CD4-positive, CD25-positive, alpha-beta regulatory T cell (primary cell): ENCODE results near the gene ZBTB33. TPM values are rescaled to one million over a fixed set of nuclear protein-coding genes. Genes with fewer than 3 reads are reported as not detected.

ENCODE experiments used
- ATAC-seq, 2 donors: fragments of 150-1000 bp; cut with Tn5 transposase; one replicate each; pipeline ENCODE4 v1.10.0; 2021; ENCODE audit warnings: low read depth in 2 of 2, moderate number of reproducible peaks in 2 of 2, moderate library complexity in 1 of 2
- DNase-seq, 3 donors: peaks; one replicate each; pipeline versions ENCODE4 v3.0.0 to v3.0.0-alpha.2; 2012 to 2022; ENCODE audit warnings: mixed read lengths in 1 of 3
- H3K27ac ChIP-seq: one replicate; pipeline ENCODE4 v1.7.0; 2013; ENCODE audit warnings: mild to moderate bottlenecking, low read length; ENCODE audit not compliant: insufficient read depth, poor library complexity, severe bottlenecking
- H3K27me3 ChIP-seq: one replicate; pipeline ENCODE4 v1.7.0; 2013; ENCODE audit warnings: low read length; ENCODE audit not compliant: control insufficient read depth, insufficient read depth
- H3K36me3 ChIP-seq: one replicate; pipeline ENCODE4 v1.7.0; 2013; ENCODE audit warnings: mild to moderate bottlenecking, low read length, moderate library complexity; ENCODE audit not compliant: control insufficient read depth, insufficient read depth
- H3K4me1 ChIP-seq: 2 replicates; pipeline ENCODE4 v1.7.0; 2013; ENCODE audit warnings: mild to moderate bottlenecking, low read length; ENCODE audit not compliant: insufficient read depth, control insufficient read depth, poor library complexity, severe bottlenecking
- H3K4me3 ChIP-seq: one replicate; pipeline ENCODE4 v1.7.0; 2013; ENCODE audit warnings: low read depth, mild to moderate bottlenecking, low read length, moderate library complexity
- H3K9me3 ChIP-seq, 2 experiments: 1 replicate in 1 of 2; 2 replicates in 1 of 2; pipeline ENCODE4 v1.7.0; 2013; ENCODE audit warnings: low read length in 2 of 2, mild to moderate bottlenecking in 1 of 2, moderate library complexity in 1 of 2; ENCODE audit not compliant: control insufficient read depth in 2 of 2
- H3K27ac Mint-ChIP-seq, 3 donors: one replicate each; pipeline ENCODE4 v1.8.0; 2020 to 2022; ENCODE audit warnings: mild to moderate bottlenecking in 3 of 3, mixed read lengths in 3 of 3, moderate library complexity in 2 of 3
- H3K27me3 Mint-ChIP-seq: one replicate; pipeline ENCODE4 v1.8.0; 2022; ENCODE audit warnings: mild to moderate bottlenecking, mixed read lengths
- H3K36me3 Mint-ChIP-seq: one replicate; pipeline ENCODE4 v1.8.0; 2020; ENCODE audit warnings: mixed read lengths
- H3K4me1 Mint-ChIP-seq, 4 donors: one replicate each; pipeline ENCODE4 v1.8.0; 2020 to 2022; ENCODE audit warnings: mixed read lengths in 4 of 4, mild to moderate bottlenecking in 1 of 4
- H3K4me3 Mint-ChIP-seq, 4 donors: one replicate each; pipeline ENCODE4 v1.8.0; 2020 to 2022; ENCODE audit warnings: mild to moderate bottlenecking in 4 of 4, mixed read lengths in 4 of 4, moderate library complexity in 3 of 4
- H3K9me3 Mint-ChIP-seq, 7 donors: one replicate each; pipeline ENCODE4 v1.8.0; 2020 to 2022; ENCODE audit warnings: mixed read lengths in 7 of 7, mild to moderate bottlenecking in 3 of 7, moderate library complexity in 2 of 7
- polyA plus RNA-seq, 4 donors: library from polyadenylated mRNA; unstranded; fragments of 300-500 nt; fragmentation: Illumina TruSeq; gene quantifications; one replicate each; pipeline ENCODE4 v1.2.3, GENCODE V29; 2021
- total RNA-seq: library from RNA; stranded (reverse); gene quantifications from one replicate; pipeline ENCODE4 v1.2.3, GENCODE V29; 2022

Gene ZBTB33
- total RNA-seq (24.5 TPM), polyA plus RNA-seq (10 to 100 TPM; 10.5 to 18.3 (median 14.8) TPM)

GRCh38 chrX:120250522-120251271 is at the start of gene ZBTB33:
Gene ZBTB33, plus strand, starts transcription at chrX:120250812. Its CDS starts 2,604 bp downstream, at chrX:120253416.
- Mint-ChIP-seq H3K4me1 (peaks cover under 1 to 26% (median 22%) of the 10 kb centered on the region in 4 donors), H3K9me3 (no peaks in the 10 kb centered on the region), H3K27me3 (peaks cover 5% of the 10 kb centered on the region), H3K27ac (peak within 1 kb of the TSS; percentile 92 to 95 (median 93)), H3K4me3 (peak within 1 kb of the TSS; percentile 90 to 96 (median 92)), H3K36me3 (peaks cover 10% of the 10 kb centered on the region)
- Histone ChIP-seq H3K4me3 (peak within 1 kb of the TSS; percentile 93), H3K4me1 (peaks cover 8% of the 10 kb centered on the region), H3K9me3 (no peaks in the 10 kb centered on the region), H3K27me3 (peaks cover 5% of the 10 kb centered on the region), H3K27ac (peak within 1 kb of the TSS; percentile 88), H3K36me3 (peaks cover 17% of the 10 kb centered on the region)
- peak; percentile 79 to 92 (median 83) for DNase-seq
- peak; percentile 100 for ATAC-seq

GRCh38 chrX:120200851-120201250 is 49.8 kb upstream of the ZBTB33 start:
- Histone ChIP-seq H3K9me3 (no peaks in the 10 kb centered on the region), H3K4me3 (no peak overlapping the region), H3K27me3 (no peaks in the 10 kb centered on the region), H3K4me1 (no peaks in the 10 kb centered on the region), H3K27ac (no peak overlapping the region), H3K36me3 (no peaks in the 10 kb centered on the region)
- Mint-ChIP-seq H3K4me1 (peaks cover 0 to 3% (median 0%) of the 10 kb centered on the region in 4 donors), H3K36me3 (no peaks in the 10 kb centered on the region), H3K27ac (no peak overlapping the region), H3K27me3 (no peaks in the 10 kb centered on the region), H3K4me3 (no peak overlapping the region), H3K9me3 (peaks cover 0 to 1% (median 0%) of the 10 kb centered on the region in 7 donors)
- no peak for DNase-seq
- no peak for ATAC-seq

GRCh38 chrX:120205816-120206753 is 44.5 kb upstream of the ZBTB33 start:
- H3K4me3 ChIP-seq, result no peak overlapping the region
- H3K4me3 Mint-ChIP-seq, result no peak overlapping the region
- no peak for ATAC-seq
- no peak overlapping the region for H3K27ac ChIP-seq
- peaks cover 0 to under 1% (median 0%) of the 10 kb centered on the region in 7 donors for H3K9me3 Mint-ChIP-seq
- no peaks in the 10 kb centered on the region for H3K36me3 ChIP-seq
- no peaks in the 10 kb centered on the region for H3K36me3 Mint-ChIP-seq
- H3K27ac Mint-ChIP-seq, result no peak overlapping the region
- H3K4me1 Mint-ChIP-seq, result no peaks in the 10 kb centered on the region
- DNase-seq, result no peak
- no peaks in the 10 kb centered on the region for H3K27me3 Mint-ChIP-seq
- H3K27me3 ChIP-seq, result no peaks in the 10 kb centered on the region
- no peaks in the 10 kb centered on the region for H3K4me1 ChIP-seq
- H3K9me3 ChIP-seq, result no peaks in the 10 kb centered on the region

- Histone ChIP-seq H3K4me3 (no peak overlapping the region), H3K27ac (no peak overlapping the region), H3K36me3 (no peaks in the 10 kb centered on the region), H3K4me1 (no peaks in the 10 kb centered on the region), H3K27me3 (no peaks in the 10 kb centered on the region), H3K9me3 (no peaks in the 10 kb centered on the region)
- no peaks in the 10 kb centered on the region for H3K27me3 Mint-ChIP-seq
- no peaks in the 10 kb centered on the region for H3K4me1 Mint-ChIP-seq
- no peaks in the 10 kb centered on the region for H3K36me3 Mint-ChIP-seq
- no peak for ATAC-seq
- H3K9me3 Mint-ChIP-seq, result no peaks in the 10 kb centered on the region
- no peak overlapping the region for H3K27ac Mint-ChIP-seq
- no peak overlapping the region for H3K4me3 Mint-ChIP-seq
- DNase-seq, result no peak
These were observed 43.5 kb upstream of the ZBTB33 start for GRCh38 chrX:120207009-120207605.

GRCh38 chrX:120213438-120214265 is 37.0 kb upstream of the ZBTB33 start:
- Mint-ChIP-seq H3K4me1 (peaks cover 0 to 7% (median 5%) of the 10 kb centered on the region in 4 donors), H3K9me3 (no peaks in the 10 kb centered on the region), H3K27me3 (peaks cover 5% of the 10 kb centered on the region), H3K27ac (no peak overlapping the region), H3K4me3 (no peak overlapping the region), H3K36me3 (no peaks in the 10 kb centered on the region)
- Histone ChIP-seq H3K36me3 (no peaks in the 10 kb centered on the region), H3K4me3 (no peak overlapping the region), H3K9me3 (no peaks in the 10 kb centered on the region), H3K27me3 (no peaks in the 10 kb centered on the region), H3K27ac (no peak overlapping the region), H3K4me1 (no peaks in the 10 kb centered on the region)
- ATAC-seq (peak; percentile 45 to 55), DNase-seq (peak; percentile 23 to 71 (median 50))

- H3K27me3 Mint-ChIP-seq, result no peaks in the 10 kb centered on the region
- no peak overlapping the region for H3K4me3 Mint-ChIP-seq
- H3K36me3 Mint-ChIP-seq, result peaks cover 7% of the 10 kb centered on the region
- ATAC-seq (no peak), DNase-seq (no peak)
- H3K27ac Mint-ChIP-seq, result no peak overlapping the region
- Histone ChIP-seq H3K27ac (no peak overlapping the region), H3K9me3 (no peaks in the 10 kb centered on the region), H3K4me1 (no peaks in the 10 kb centered on the region), H3K27me3 (no peaks in the 10 kb centered on the region), H3K4me3 (no peak overlapping the region), H3K36me3 (peaks cover 3% of the 10 kb centered on the region)
- H3K9me3 Mint-ChIP-seq, result no peaks in the 10 kb centered on the region
- peaks cover 0 to 4% (median 0%) of the 10 kb centered on the region in 4 donors for H3K4me1 Mint-ChIP-seq
These were observed 27.2 kb upstream of the ZBTB33 start for GRCh38 chrX:120223374-120223773.

GRCh38 chrX:120224388-120224787 is 26.2 kb upstream of the ZBTB33 start:
- Histone ChIP-seq H3K36me3 (peaks cover 3% of the 10 kb centered on the region), H3K27ac (no peak overlapping the region), H3K4me3 (no peak overlapping the region), H3K9me3 (no peaks in the 10 kb centered on the region), H3K27me3 (no peaks in the 10 kb centered on the region), H3K4me1 (no peaks in the 10 kb centered on the region)
- no peaks in the 10 kb centered on the region for H3K9me3 Mint-ChIP-seq
- ATAC-seq, result no peak
- H3K27me3 Mint-ChIP-seq, result no peaks in the 10 kb centered on the region
- no peak for DNase-seq
- peak overlapping the region in 1 of 3 donors; percentile 41 for H3K27ac Mint-ChIP-seq
- H3K36me3 Mint-ChIP-seq, result peaks cover 7% of the 10 kb centered on the region
- no peak overlapping the region for H3K4me3 Mint-ChIP-seq
- peaks cover 0 to 4% (median 0%) of the 10 kb centered on the region in 4 donors for H3K4me1 Mint-ChIP-seq
